ENCODE measurements around the gene GPX4.

GRCh38 chr19:1145635-1146411 lies 42.0 kb downstream of the GPX4 start:
- TF ChIP-seq CTCF (IDR thresholded peaks at IDR 0.05; ENCODE audit: low read length) (no peak), EZH2 (IDR thresholded peaks at IDR 0.05; ENCODE audit: borderline replicate concordance, low read length) (no peak)

Data from OCI-LY1 (cell line).